CD8-positive, alpha-beta memory T cell (primary cell): ENCODE results near the gene ARRDC5. TPM values are rescaled to one million over a fixed set of nuclear protein-coding genes. Genes with fewer than 3 reads are reported as not detected.

Source experiments
- CTCF ChIA-PET: fragments of 350-600 bp; sonication (Branson Sonifier 250); formaldehyde crosslinking; loops from one replicate; lab custom pipeline; 2021; ENCODE audit warnings: antibody characterized with exemption; lab: Charles Lee
- POLR2A ChIA-PET: fragments of 350-600 bp; sonication (Branson Sonifier 250); formaldehyde crosslinking; loops from one replicate; lab custom pipeline; 2021; ENCODE audit warnings: antibody characterized with exemption; lab: Charles Lee
- DNase-seq, 5 donors: peaks; one replicate each; pipeline versions ENCODE4 v3.0.0 to v3.0.0-alpha.2; 2020 to 2022; ENCODE audit warnings: mixed read lengths in 1 of 5
- H3K27ac ChIP-seq: one replicate; pipeline ENCODE4 v1.7.0; 2013; ENCODE audit warnings: low read depth, mild to moderate bottlenecking, low read length, moderate library complexity
- H3K27me3 ChIP-seq: 2 replicates; pipeline ENCODE4 v1.7.0; 2013; ENCODE audit warnings: low read length, mild to moderate bottlenecking; ENCODE audit not compliant: insufficient read depth, poor library complexity, severe bottlenecking
- H3K36me3 ChIP-seq: 2 replicates; pipeline ENCODE4 v1.7.0; 2013; ENCODE audit warnings: mild to moderate bottlenecking, low read length, moderate library complexity; ENCODE audit not compliant: insufficient read depth
- H3K4me1 ChIP-seq: 2 replicates; pipeline ENCODE4 v1.7.0; 2013; ENCODE audit warnings: mild to moderate bottlenecking, low read length, moderate library complexity; ENCODE audit not compliant: insufficient read depth
- H3K4me3 ChIP-seq: 2 replicates; pipeline ENCODE4 v1.7.0; 2013; ENCODE audit warnings: mild to moderate bottlenecking, low read length
- H3K9me3 ChIP-seq: 2 replicates; pipeline ENCODE4 v1.7.0; 2013; ENCODE audit warnings: mild to moderate bottlenecking, low read length
- H3K27ac Mint-ChIP-seq, 8 donors: one replicate each; pipeline ENCODE4 v1.8.0; 2020 to 2021; ENCODE audit warnings: mixed read lengths in 8 of 8, mild to moderate bottlenecking in 6 of 8, inconsistent platforms in 3 of 8, moderate library complexity in 3 of 8
- H3K27me3 Mint-ChIP-seq, 2 donors: one replicate each; pipeline ENCODE4 v1.8.0; 2020 to 2021; ENCODE audit warnings: mixed read lengths in 2 of 2, mild to moderate bottlenecking in 1 of 2, moderate library complexity in 1 of 2
- H3K36me3 Mint-ChIP-seq, 3 donors: one replicate each; pipeline ENCODE4 v1.8.0; 2020 to 2021; ENCODE audit warnings: mixed read lengths in 3 of 3, inconsistent platforms in 1 of 3, mild to moderate bottlenecking in 1 of 3
- H3K4me1 Mint-ChIP-seq, 3 donors: one replicate each; pipeline ENCODE4 v1.8.0; 2020 to 2021; ENCODE audit warnings: mixed read lengths in 3 of 3, inconsistent platforms in 1 of 3, mild to moderate bottlenecking in 1 of 3
- H3K4me3 Mint-ChIP-seq, 7 donors: one replicate each; pipeline ENCODE4 v1.8.0; 2020 to 2021; ENCODE audit warnings: mixed read lengths in 7 of 7, mild to moderate bottlenecking in 6 of 7, moderate library complexity in 4 of 7, inconsistent platforms in 2 of 7
- H3K9me3 Mint-ChIP-seq, 5 donors: one replicate each; pipeline ENCODE4 v1.8.0; 2020 to 2022; ENCODE audit warnings: mixed read lengths in 5 of 5, mild to moderate bottlenecking in 3 of 5, moderate library complexity in 2 of 5, inconsistent platforms in 1 of 5
- polyA plus RNA-seq: library from polyadenylated mRNA; unstranded; fragments of 300-500 nt; fragmentation: Illumina TruSeq; gene quantifications from one replicate; pipeline ENCODE4 v1.2.3, GENCODE V29; 2021
- total RNA-seq, 2 experiments: library from RNA; stranded (reverse); gene quantifications; one replicate each; pipeline ENCODE4 v1.2.3, GENCODE V29; 2021

The ARRDC5 gene
- total and polyA plus RNA-seq, 3 experiments from 2014 or later, result 1.8 to 5.5 (median 2.2) TPM

- Mint-ChIP-seq H3K36me3 (no peaks in the 10 kb centered on the region), H3K9me3 (no peaks in the 10 kb centered on the region), H3K27ac (no peak overlapping the region), H3K4me1 (no peaks in the 10 kb centered on the region), H3K27me3 (no peaks in the 10 kb centered on the region), H3K4me3 (no peak overlapping the region)
- Histone ChIP-seq H3K4me3 (no peak overlapping the region), H3K36me3 (no peaks in the 10 kb centered on the region), H3K4me1 (no peaks in the 10 kb centered on the region), H3K27ac (no peak overlapping the region), H3K9me3 (no peaks in the 10 kb centered on the region), H3K27me3 (no peaks in the 10 kb centered on the region)
- DNase-seq, result no peak
- ChIA-PET POLR2A (no interaction called here), CTCF (no interaction called here)
Measured at GRCh38 chr19:4933528-4933927, 30.8 kb upstream of the ARRDC5 start.

DNA sequence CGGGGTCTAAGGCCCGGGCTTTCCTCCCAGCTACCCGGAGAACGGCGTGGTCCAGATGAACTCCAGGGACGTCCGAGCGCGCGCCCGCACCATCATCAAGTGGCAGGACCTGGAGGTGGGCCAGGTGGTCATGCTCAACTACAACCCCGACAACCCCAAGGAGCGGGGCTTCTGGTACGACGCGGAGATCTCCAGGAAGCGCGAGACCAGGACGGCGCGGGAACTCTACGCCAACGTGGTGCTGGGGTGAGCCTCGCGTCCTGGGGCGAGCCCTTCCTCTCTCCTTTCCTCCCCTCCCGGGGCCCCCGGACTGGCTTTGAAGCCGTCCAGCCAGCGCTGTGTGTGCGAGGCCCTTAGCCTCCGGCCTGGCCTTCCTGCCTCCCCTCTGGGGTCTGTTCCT lies 30.0 kb upstream of the ARRDC5 start:
- DNase-seq, result no peak
- H3K36me3 Mint-ChIP-seq, result no peaks in the 10 kb centered on the region
- Histone ChIP-seq H3K27me3 (no peaks in the 10 kb centered on the region), H3K9me3 (no peaks in the 10 kb centered on the region), H3K27ac (no peak overlapping the region), H3K4me1 (no peaks in the 10 kb centered on the region), H3K4me3 (no peak overlapping the region), H3K36me3 (no peaks in the 10 kb centered on the region)
- H3K9me3 Mint-ChIP-seq, result no peaks in the 10 kb centered on the region
- POLR2A ChIA-PET, result no interaction called here
- no peak overlapping the region for H3K4me3 Mint-ChIP-seq
- CTCF ChIA-PET, result no interaction called here
- H3K27ac Mint-ChIP-seq, result no peak overlapping the region
- no peaks in the 10 kb centered on the region for H3K4me1 Mint-ChIP-seq
- no peaks in the 10 kb centered on the region for H3K27me3 Mint-ChIP-seq

- Histone ChIP-seq H3K4me3 (no peak overlapping the region), H3K27me3 (no peaks in the 10 kb centered on the region), H3K36me3 (no peaks in the 10 kb centered on the region), H3K27ac (no peak overlapping the region), H3K9me3 (no peaks in the 10 kb centered on the region), H3K4me1 (no peaks in the 10 kb centered on the region)
- H3K27ac Mint-ChIP-seq, result no peak overlapping the region
- DNase-seq, result no peak
- POLR2A ChIA-PET, result no interaction called here
- CTCF ChIA-PET, result interaction anchor here (2.0 kb wide), 1 partner anchor 18 kb away, joined by 4 read pairs; no protein-coding TSS in a partner anchor
- H3K27me3 Mint-ChIP-seq, result no peaks in the 10 kb centered on the region
- no peaks in the 10 kb centered on the region for H3K36me3 Mint-ChIP-seq
- no peak overlapping the region for H3K4me3 Mint-ChIP-seq
- no peaks in the 10 kb centered on the region for H3K4me1 Mint-ChIP-seq
- no peaks in the 10 kb centered on the region for H3K9me3 Mint-ChIP-seq
Measured at GRCh38 chr19:4930664-4931063, 28.0 kb upstream of the ARRDC5 start.

GRCh38 chr19:4929186-4929585 lies 26.5 kb upstream of the ARRDC5 start:
- Histone ChIP-seq H3K27ac (no peak overlapping the region), H3K4me1 (no peaks in the 10 kb centered on the region), H3K9me3 (no peaks in the 10 kb centered on the region), H3K36me3 (no peaks in the 10 kb centered on the region), H3K4me3 (no peak overlapping the region), H3K27me3 (no peaks in the 10 kb centered on the region)
- no peak for DNase-seq
- CTCF ChIA-PET, result interaction anchor here (1.6 to 2.0 kb wide), 2 partner anchors 12 to 17 kb away, joined by 4 to 6 read pairs; no protein-coding TSS in a partner anchor
- no peaks in the 10 kb centered on the region for H3K36me3 Mint-ChIP-seq
- no peak overlapping the region for H3K27ac Mint-ChIP-seq
- no peaks in the 10 kb centered on the region for H3K27me3 Mint-ChIP-seq
- H3K4me3 Mint-ChIP-seq, result no peak overlapping the region
- POLR2A ChIA-PET, result no interaction called here
- H3K9me3 Mint-ChIP-seq, result no peaks in the 10 kb centered on the region
- no peaks in the 10 kb centered on the region for H3K4me1 Mint-ChIP-seq

DNA sequence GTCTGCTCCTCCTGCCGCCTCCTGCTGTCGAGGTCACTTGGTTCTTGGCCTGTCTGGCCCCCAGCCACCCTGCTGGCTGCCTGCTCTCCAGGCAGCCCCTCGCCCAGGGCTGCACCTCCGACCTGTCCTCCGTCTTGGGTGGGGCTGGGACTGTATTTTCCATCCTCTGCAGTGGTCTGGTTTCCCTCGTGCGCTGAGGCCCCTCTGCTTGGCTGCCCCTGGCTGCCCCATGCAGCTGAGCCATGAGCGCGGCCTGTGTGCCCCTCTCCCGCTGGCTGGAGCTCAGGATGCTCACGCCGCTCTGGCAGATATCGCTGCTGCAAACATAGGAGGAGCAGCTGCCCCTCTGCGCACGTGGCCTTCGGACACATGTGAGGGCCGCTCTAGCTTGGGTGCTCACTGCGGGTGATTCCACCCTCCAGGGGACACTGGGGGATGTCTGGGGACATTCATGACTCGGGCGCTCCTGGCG lies 20.6 kb upstream of the ARRDC5 start:
- Histone ChIP-seq H3K36me3 (no peaks in the 10 kb centered on the region), H3K27me3 (no peaks in the 10 kb centered on the region), H3K4me3 (no peak overlapping the region), H3K9me3 (no peaks in the 10 kb centered on the region), H3K27ac (no peak overlapping the region), H3K4me1 (no peaks in the 10 kb centered on the region)
- Mint-ChIP-seq H3K9me3 (no peaks in the 10 kb centered on the region), H3K4me1 (no peaks in the 10 kb centered on the region), H3K27me3 (no peaks in the 10 kb centered on the region), H3K4me3 (no peak overlapping the region), H3K27ac (no peak overlapping the region), H3K36me3 (no peaks in the 10 kb centered on the region)
- ChIA-PET POLR2A (interaction anchor here (0.6 kb wide), 1 partner anchor 680 kb away, joined by 5 read pairs; no protein-coding TSS in a partner anchor), CTCF (no interaction called here)
- no peak for DNase-seq

DNA sequence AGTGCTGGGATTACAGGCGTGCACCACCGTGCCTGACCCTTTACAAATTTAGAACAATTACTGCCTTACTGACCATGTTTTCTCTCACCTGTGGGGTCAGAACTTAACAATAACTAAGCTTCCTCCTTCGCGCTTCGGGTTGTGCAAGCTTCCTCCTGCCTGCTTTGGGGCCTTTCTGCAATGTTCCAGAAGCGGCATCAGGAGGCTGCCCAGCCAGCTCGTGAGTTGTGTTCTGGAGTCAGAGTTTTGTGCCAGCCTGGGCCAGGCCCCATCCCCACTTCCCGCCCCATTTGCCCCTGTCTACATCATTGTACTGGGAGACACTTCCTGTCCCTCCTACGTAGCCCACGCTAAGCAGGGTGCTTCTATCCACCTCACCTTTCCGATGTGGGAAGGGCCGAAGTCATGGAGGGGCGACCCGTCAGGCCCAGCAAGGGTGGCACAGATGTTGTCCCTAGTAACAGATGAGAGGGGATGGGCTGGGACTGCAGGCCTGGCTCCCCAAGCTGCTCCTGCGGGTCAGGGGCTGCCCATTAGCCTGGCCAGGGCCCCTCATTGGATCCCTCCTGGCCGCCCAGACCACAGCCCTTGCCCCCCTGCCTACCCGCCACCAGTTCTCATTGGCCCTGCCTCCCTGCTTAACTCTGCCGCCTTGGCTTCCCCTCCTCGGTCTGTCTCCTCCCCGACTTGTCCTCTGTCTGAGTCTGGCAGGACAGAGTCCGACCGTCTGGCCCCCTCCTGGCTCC lies 20.0 kb upstream of the ARRDC5 start:
- H3K27me3 Mint-ChIP-seq, result no peaks in the 10 kb centered on the region
- no peak overlapping the region for H3K4me3 Mint-ChIP-seq
- Histone ChIP-seq H3K27me3 (no peaks in the 10 kb centered on the region), H3K36me3 (no peaks in the 10 kb centered on the region), H3K4me3 (no peak overlapping the region), H3K27ac (no peak overlapping the region), H3K4me1 (no peaks in the 10 kb centered on the region), H3K9me3 (no peaks in the 10 kb centered on the region)
- ChIA-PET POLR2A (interaction anchor here (0.6 kb wide), 1 partner anchor 680 kb away, joined by 5 read pairs; no protein-coding TSS in a partner anchor), CTCF (no interaction called here)
- no peak for DNase-seq
- no peak overlapping the region for H3K27ac Mint-ChIP-seq
- no peaks in the 10 kb centered on the region for H3K4me1 Mint-ChIP-seq
- no peaks in the 10 kb centered on the region for H3K36me3 Mint-ChIP-seq
- H3K9me3 Mint-ChIP-seq, result no peaks in the 10 kb centered on the region

DNA sequence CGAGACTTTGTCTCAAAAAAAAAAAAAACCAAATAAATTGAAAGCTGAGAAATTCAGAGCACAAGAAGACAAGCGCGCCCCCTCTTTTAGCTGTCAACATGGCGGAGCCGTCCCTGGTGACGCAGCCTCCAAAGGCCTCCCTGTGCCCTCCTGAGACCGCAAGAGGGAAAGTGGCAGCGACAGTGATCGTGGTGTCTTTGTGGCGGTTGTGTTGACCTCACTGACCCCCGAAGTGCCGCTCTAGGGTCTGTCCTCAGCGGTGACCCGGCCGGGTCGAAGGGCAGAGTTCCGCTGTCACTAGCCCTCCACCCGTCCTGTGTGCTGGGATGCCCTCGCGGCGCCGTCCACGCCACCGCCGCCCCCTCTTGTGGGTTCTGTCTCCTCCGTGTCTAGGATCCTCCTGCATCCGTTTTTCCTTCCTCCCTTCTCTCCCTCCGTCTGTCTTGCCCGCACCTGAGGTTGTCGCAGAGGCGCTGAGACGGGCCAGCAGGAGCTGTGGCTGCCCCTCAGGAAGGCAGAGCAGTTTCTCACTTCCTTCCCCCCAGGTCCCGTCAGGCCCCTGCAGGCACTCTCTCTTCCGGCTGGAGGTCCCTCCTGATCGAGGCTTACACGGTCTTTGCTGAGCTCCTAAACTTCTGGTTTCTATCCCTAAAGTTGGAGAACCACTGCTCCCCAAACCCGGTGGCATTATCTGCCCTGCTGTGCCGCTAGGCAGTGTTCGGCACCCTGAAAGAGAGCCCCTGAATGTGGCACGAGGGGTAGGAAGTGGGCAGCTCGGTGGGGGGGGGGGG lies 13.8 kb upstream of the ARRDC5 start:
- no peaks in the 10 kb centered on the region for H3K36me3 ChIP-seq
- H3K27ac ChIP-seq, result peak overlapping the region; percentile 81
- H3K27me3 ChIP-seq, result no peaks in the 10 kb centered on the region
- H3K4me1 Mint-ChIP-seq, result peaks cover 32 to 43% (median 35%) of the 10 kb centered on the region in 3 donors
- peak overlapping the region; percentile 97 for H3K4me3 ChIP-seq
- peaks cover 6 to 45% (median 6%) of the 10 kb centered on the region in 3 donors for H3K36me3 Mint-ChIP-seq
- peaks cover 0 to 2% of the 10 kb centered on the region in 2 donors for H3K27me3 Mint-ChIP-seq
- peak overlapping the region; percentile 95 to 100 (median 98) for H3K27ac Mint-ChIP-seq
- no peaks in the 10 kb centered on the region for H3K9me3 Mint-ChIP-seq
- POLR2A ChIA-PET, result interaction anchor here (0.5 to 8.8 kb wide), 22 partner anchors 8 to 1881 kb away, joined by 3 to 128 read pairs (median 3); partner anchors contain the start of genes DPP9, FEM1A, KDM4B and NDUFA11
- CTCF ChIA-PET, result interaction anchor here (0.6 to 8.3 kb wide), 7 partner anchors 13 to 125 kb away, joined by 3 to 124 read pairs (median 6); partner anchors contain the start of genes FEM1A, KDM4B and PLIN3
- no peaks in the 10 kb centered on the region for H3K9me3 ChIP-seq
- peak overlapping the region; percentile 97 to 100 (median 99) for H3K4me3 Mint-ChIP-seq
- peak; percentile 42 to 71 (median 47) for DNase-seq
- peaks cover 44% of the 10 kb centered on the region for H3K4me1 ChIP-seq
